Measurements from ENCODE around the gene SLC4A8.

- TF ChIP-seq CTCF (IDR thresholded peaks at IDR 0.05 in 2 of 3, conservative IDR thresholded peaks at IDR 0.05 in 1 of 3; ENCODE audit: insufficient read depth in 2 of 3, low read depth in 1 of 3, low read length in 3 of 3) (no peak), STAG1 (CRISPR knock-in tag; IDR thresholded peaks at IDR 0.05; ENCODE audit: borderline replicate concordance) (no peak), EP300 (IDR thresholded peaks at IDR 0.05; ENCODE audit: low read length) (peak; percentile 85), SMARCC2 (IDR thresholded peaks at IDR 0.05; ENCODE audit: low read depth) (peak; percentile 85), ZMIZ1 (IDR thresholded peaks at IDR 0.05; ENCODE audit: low read depth in 2 of 2, low read length in 2 of 2) (peak in 1 of 2 experiments; percentile 80; a peak in 2 of 4 replicates), CEBPZ (IDR thresholded peaks at IDR 0.05; ENCODE audit: borderline replicate concordance, low read depth, low read length) (no peak), NKRF (IDR thresholded peaks at IDR 0.05; ENCODE audit: borderline replicate concordance) (no peak)
Measured at GRCh38 chr12:51395283-51396230, 29.1 kb upstream of the SLC4A8 start.

Data from K562 (cell line).